Activated T-cell treated with anti-CD3 and anti-CD28 coated beads, Interleukin-2, amount 50 U/mL, for 4 hours (primary cell): ENCODE measurements around the gene ABCC11. TPM values are rescaled to one million over a fixed set of nuclear protein-coding genes. Genes with fewer than 3 reads are reported as not detected.

Experiments used
- ATAC-seq, 2 donors: fragments of 200-7000 bp; cut with Tn5 transposase; one replicate each; pipeline ENCODE4 v1.10.0; 2021
- DNase-seq: peaks from one replicate; pipeline ENCODE4 v3.0.0-alpha.2; 2020
- H3K27me3 Mint-ChIP-seq: one replicate; pipeline ENCODE4 v1.8.0; 2021; ENCODE audit warnings: low read depth, mixed read lengths
- H3K36me3 Mint-ChIP-seq: one replicate; pipeline ENCODE4 v1.8.0; 2022; ENCODE audit warnings: mixed read lengths; ENCODE audit not compliant: insufficient read depth
- H3K4me1 Mint-ChIP-seq: one replicate; pipeline ENCODE4 v1.8.0; 2021; ENCODE audit warnings: low read depth, mixed read lengths
- H3K4me3 Mint-ChIP-seq: one replicate; pipeline ENCODE4 v1.8.0; 2021; ENCODE audit warnings: mild to moderate bottlenecking, moderate library complexity, mixed read lengths
- H3K9me3 Mint-ChIP-seq: one replicate; pipeline ENCODE4 v1.8.0; 2021; ENCODE audit warnings: mixed read lengths
- total RNA-seq, 3 donors: library from RNA; stranded (reverse); gene quantifications; one replicate each; pipeline ENCODE4 v1.2.1, GENCODE V29; 2021

The ABCC11 gene
- total RNA-seq, 3 donors from 2014 or later: 0.05 to 0.08 (median 0.08) TPM

- Mint-ChIP-seq H3K4me3 (no peak overlapping the region), H3K9me3 (no peaks in the 10 kb centered on the region), H3K4me1 (peaks cover 3% of the 10 kb centered on the region), H3K27me3 (peaks cover 7% of the 10 kb centered on the region), H3K36me3 (no peaks in the 10 kb centered on the region)
- ATAC-seq (no peak), DNase-seq (no peak)
These were observed 117.4 kb downstream of the ABCC11 start for GRCh38 chr16:48129926-48130325.

GRCh38 chr16:48128769-48129168 lies 118.6 kb downstream of the ABCC11 start:
- Mint-ChIP-seq H3K4me3 (no peak overlapping the region), H3K27me3 (peaks cover 7% of the 10 kb centered on the region), H3K4me1 (peaks cover 3% of the 10 kb centered on the region), H3K9me3 (no peaks in the 10 kb centered on the region), H3K36me3 (no peaks in the 10 kb centered on the region)
- DNase-seq: no peak
- no peak for ATAC-seq

GRCh38 chr16:48126801-48127644 lies 120.3 kb downstream of the ABCC11 start:
- no peaks in the 10 kb centered on the region for H3K9me3 Mint-ChIP-seq
- H3K36me3 Mint-ChIP-seq: no peaks in the 10 kb centered on the region
- DNase-seq: no peak
- peaks cover 4% of the 10 kb centered on the region for H3K27me3 Mint-ChIP-seq
- no peak for ATAC-seq
- peaks cover 16% of the 10 kb centered on the region for H3K4me1 Mint-ChIP-seq
- H3K4me3 Mint-ChIP-seq: no peak overlapping the region

- DNase-seq (no peak), ATAC-seq (no peak)
- Mint-ChIP-seq H3K27me3 (peaks cover 4% of the 10 kb centered on the region), H3K9me3 (no peaks in the 10 kb centered on the region), H3K4me3 (no peak overlapping the region), H3K4me1 (peaks cover 16% of the 10 kb centered on the region), H3K36me3 (no peaks in the 10 kb centered on the region)
These were observed 121.5 kb downstream of the ABCC11 start for GRCh38 chr16:48125888-48126287.

GRCh38 chr16:48124266-48124665 lies 123.1 kb downstream of the ABCC11 start:
- Mint-ChIP-seq H3K27me3 (peaks cover 3% of the 10 kb centered on the region), H3K36me3 (no peaks in the 10 kb centered on the region), H3K4me3 (no peak overlapping the region)

GRCh38 chr16:48123104-48123788 lies 124.1 kb downstream of the ABCC11 start:
- Mint-ChIP-seq H3K4me1 (peaks cover 16% of the 10 kb centered on the region), H3K27me3 (peaks cover 3% of the 10 kb centered on the region), H3K4me3 (no peak overlapping the region)

More at GRCh38 chr16:48124266-48124665, 123.1 kb downstream of the ABCC11 start:
- no peaks in the 10 kb centered on the region for H3K9me3 Mint-ChIP-seq
- DNase-seq (no peak), ATAC-seq (no peak)
- H3K4me1 Mint-ChIP-seq: peaks cover 16% of the 10 kb centered on the region

GRCh38 chr16:48121276-48121675 lies 126.1 kb downstream of the ABCC11 start:
- ATAC-seq (no peak), DNase-seq (no peak)
- no peaks in the 10 kb centered on the region for H3K36me3 Mint-ChIP-seq
- no peak overlapping the region for H3K4me3 Mint-ChIP-seq
- H3K4me1 Mint-ChIP-seq: peaks cover 13% of the 10 kb centered on the region
- peaks cover 2% of the 10 kb centered on the region for H3K27me3 Mint-ChIP-seq
- no peaks in the 10 kb centered on the region for H3K9me3 Mint-ChIP-seq

More at GRCh38 chr16:48123104-48123788, 124.1 kb downstream of the ABCC11 start:
- no peaks in the 10 kb centered on the region for H3K36me3 Mint-ChIP-seq
- DNase-seq: no peak
- peak; percentile 87 to 88 for ATAC-seq
- H3K9me3 Mint-ChIP-seq: no peaks in the 10 kb centered on the region

GRCh38 chr16:48118841-48119240 lies 128.5 kb downstream of the ABCC11 start:
- peaks cover 13% of the 10 kb centered on the region for H3K4me1 Mint-ChIP-seq
- H3K4me3 Mint-ChIP-seq: no peak overlapping the region
- H3K36me3 Mint-ChIP-seq: no peaks in the 10 kb centered on the region
- peaks cover 3% of the 10 kb centered on the region for H3K27me3 Mint-ChIP-seq
- H3K9me3 Mint-ChIP-seq: no peaks in the 10 kb centered on the region
- ATAC-seq (no peak), DNase-seq (no peak)

GRCh38 chr16:48117217-48118105 lies 129.9 kb downstream of the ABCC11 start:
- Mint-ChIP-seq H3K9me3 (no peaks in the 10 kb centered on the region), H3K4me3 (no peak overlapping the region), H3K36me3 (no peaks in the 10 kb centered on the region), H3K4me1 (peaks cover 1% of the 10 kb centered on the region), H3K27me3 (peaks cover 3% of the 10 kb centered on the region)
- peak; percentile 33 for DNase-seq
- ATAC-seq: peak; percentile 80 to 81

Other genes with a start within 250 kb of the ABCC11 start
- gene ABCC12, start 91.5 kb downstream of the ABCC11 start, total RNA-seq: not detected
- 10 to 100 TPM; 50.5 to 57.6 (median 53.1) TPM for gene LONP2, start 3.2 kb downstream of the ABCC11 start, total RNA-seq
- 10 to 100 TPM in 2 of 3 donors, 1 to 10 TPM in 1; 10.0 to 12.2 (median 10.4) TPM for gene SIAH1, start 137.9 kb upstream of the ABCC11 start, total RNA-seq